ENCODE data around the gene CLSTN3. TPM values are rescaled to one million over a fixed set of nuclear protein-coding genes. Genes with fewer than 3 reads are reported as not detected.

CLSTN3 gene
- total RNA-seq, 1 donor, result 7.6 TPM

DNA sequence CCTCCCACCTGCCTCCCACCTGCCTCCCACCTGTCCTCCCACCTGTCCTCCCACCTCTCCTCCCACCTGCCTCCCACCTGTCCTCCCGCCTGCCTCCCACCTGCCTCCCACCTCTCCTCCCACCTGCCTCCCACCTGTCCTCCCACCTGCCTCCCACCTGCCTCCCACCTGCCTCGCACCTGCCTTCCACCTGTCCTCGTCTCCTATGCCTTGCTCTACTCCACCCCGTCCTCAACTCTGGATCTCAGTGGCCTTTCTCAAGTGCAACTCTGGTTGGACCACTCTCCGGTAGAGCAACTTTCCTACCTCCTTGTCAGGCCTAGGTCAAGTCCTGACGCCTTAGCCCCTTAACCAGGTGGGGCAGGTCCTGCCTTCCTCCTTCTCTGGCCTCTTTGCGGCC, 30.0 kb downstream of the CLSTN3 start:
- TF ChIP-seq, protein P1, sequence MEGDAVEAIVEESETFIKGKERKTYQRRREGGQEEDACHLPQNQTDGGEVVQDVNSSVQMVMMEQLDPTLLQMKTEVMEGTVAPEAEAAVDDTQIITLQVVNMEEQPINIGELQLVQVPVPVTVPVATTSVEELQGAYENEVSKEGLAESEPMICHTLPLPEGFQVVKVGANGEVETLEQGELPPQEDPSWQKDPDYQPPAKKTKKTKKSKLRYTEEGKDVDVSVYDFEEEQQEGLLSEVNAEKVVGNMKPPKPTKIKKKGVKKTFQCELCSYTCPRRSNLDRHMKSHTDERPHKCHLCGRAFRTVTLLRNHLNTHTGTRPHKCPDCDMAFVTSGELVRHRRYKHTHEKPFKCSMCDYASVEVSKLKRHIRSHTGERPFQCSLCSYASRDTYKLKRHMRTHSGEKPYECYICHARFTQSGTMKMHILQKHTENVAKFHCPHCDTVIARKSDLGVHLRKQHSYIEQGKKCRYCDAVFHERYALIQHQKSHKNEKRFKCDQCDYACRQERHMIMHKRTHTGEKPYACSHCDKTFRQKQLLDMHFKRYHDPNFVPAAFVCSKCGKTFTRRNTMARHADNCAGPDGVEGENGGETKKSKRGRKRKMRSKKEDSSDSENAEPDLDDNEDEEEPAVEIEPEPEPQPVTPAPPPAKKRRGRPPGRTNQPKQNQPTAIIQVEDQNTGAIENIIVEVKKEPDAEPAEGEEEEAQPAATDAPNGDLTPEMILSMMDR (IDR thresholded peaks at IDR 0.05; ENCODE audit: extremely low read depth, low read depth, low read length), result no peak
- Histone ChIP-seq H3K79me2 (ENCODE audit: insufficient read depth, low read length) (no peaks in the 10 kb centered on the region), H3K4me1 (ENCODE audit: insufficient read depth, low read length) (no peaks in the 10 kb centered on the region), H3K36me3 (ENCODE audit: insufficient read depth, low read length) (no peaks in the 10 kb centered on the region), H3K4me3 (ENCODE audit: insufficient read depth, low read length) (no peak overlapping the region), H3K4me2 (ENCODE audit: insufficient read depth, low read length) (no peak overlapping the region), H3K9me3 (ENCODE audit: low read depth, low read length) (no peaks in the 10 kb centered on the region), H3K27ac (ENCODE audit: low read depth, low read length) (no peak overlapping the region), H3K27me3 (ENCODE audit: insufficient read depth, low read length) (peaks cover 11% of the 10 kb centered on the region), H4K20me1 (ENCODE audit: insufficient read depth, low read length) (no peaks in the 10 kb centered on the region), H2AFZ (ENCODE audit: low read length) (no peak overlapping the region)
- DNase-seq (ENCODE audit: insufficient read length, low spot score, missing footprints), result peak; percentile 82

DNA sequence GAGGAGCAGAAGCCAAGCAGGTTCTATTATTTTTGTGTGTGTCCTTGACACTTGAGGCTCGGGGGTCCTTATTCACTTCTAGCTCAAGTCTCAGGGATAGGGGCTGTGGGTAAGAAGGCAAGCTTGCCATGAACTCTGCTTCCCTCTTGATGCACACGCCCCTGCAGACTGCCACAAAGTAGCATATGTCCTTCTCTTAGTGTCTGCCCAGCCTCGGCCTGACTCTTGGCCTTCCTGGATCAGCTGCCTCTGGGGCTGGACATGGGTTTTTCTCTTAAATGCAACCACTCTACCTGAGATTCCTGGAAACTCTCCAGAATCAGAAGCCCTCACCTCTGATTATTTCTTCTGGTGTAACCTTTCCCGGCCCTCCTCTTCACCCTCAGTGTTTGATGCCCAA, 31.2 kb downstream of the CLSTN3 start:
- Histone ChIP-seq H3K27me3 (ENCODE audit: insufficient read depth, low read length) (peaks cover 11% of the 10 kb centered on the region), H3K4me1 (ENCODE audit: insufficient read depth, low read length) (no peaks in the 10 kb centered on the region), H3K79me2 (ENCODE audit: insufficient read depth, low read length) (no peaks in the 10 kb centered on the region), H3K4me2 (ENCODE audit: insufficient read depth, low read length) (no peak overlapping the region), H4K20me1 (ENCODE audit: insufficient read depth, low read length) (no peaks in the 10 kb centered on the region), H3K27ac (ENCODE audit: low read depth, low read length) (no peak overlapping the region), H3K9me3 (ENCODE audit: low read depth, low read length) (no peaks in the 10 kb centered on the region), H2AFZ (ENCODE audit: low read length) (no peak overlapping the region), H3K36me3 (ENCODE audit: insufficient read depth, low read length) (no peaks in the 10 kb centered on the region), H3K4me3 (ENCODE audit: insufficient read depth, low read length) (no peak overlapping the region)
- TF ChIP-seq, protein P1 (IDR thresholded peaks at IDR 0.05; ENCODE audit: extremely low read depth, low read depth, low read length), result no peak
- DNase-seq (ENCODE audit: insufficient read length, low spot score, missing footprints), result peak; percentile 60

DNA sequence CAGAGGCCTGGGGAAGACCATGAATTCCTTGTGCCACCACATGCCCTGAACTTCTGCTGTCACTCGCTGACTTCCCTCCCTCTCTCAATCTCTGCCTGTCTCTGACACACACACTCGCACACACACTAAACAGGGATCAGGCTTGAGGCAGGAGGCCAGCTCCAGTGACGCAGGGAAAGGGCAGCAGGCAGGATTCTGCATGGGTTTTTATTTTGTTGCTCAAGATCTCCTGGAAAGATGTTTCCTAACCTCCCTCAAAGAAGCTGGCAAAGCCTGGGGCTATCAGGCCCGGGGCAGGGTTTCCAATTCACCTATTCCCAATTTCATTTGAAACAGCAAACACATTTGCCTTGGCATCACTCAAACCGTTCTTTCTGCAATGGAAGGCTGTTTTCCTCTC, 31.6 kb downstream of the CLSTN3 start:
- no peaks in the 10 kb centered on the region for H3K36me3 ChIP-seq (ENCODE audit: insufficient read depth, low read length)
- no peaks in the 10 kb centered on the region for H3K79me2 ChIP-seq (ENCODE audit: insufficient read depth, low read length)
- no peak overlapping the region for H3K4me2 ChIP-seq (ENCODE audit: insufficient read depth, low read length)
- H3K27me3 ChIP-seq (ENCODE audit: insufficient read depth, low read length), result peaks cover 11% of the 10 kb centered on the region
- H4K20me1 ChIP-seq (ENCODE audit: insufficient read depth, low read length), result no peaks in the 10 kb centered on the region
- TF ChIP-seq, protein P1 (IDR thresholded peaks at IDR 0.05; ENCODE audit: extremely low read depth, low read depth, low read length), result no peak
- H3K27ac ChIP-seq (ENCODE audit: low read depth, low read length), result no peak overlapping the region
- H3K4me1 ChIP-seq (ENCODE audit: insufficient read depth, low read length), result no peaks in the 10 kb centered on the region
- no peak overlapping the region for H3K4me3 ChIP-seq (ENCODE audit: insufficient read depth, low read length)
- H2AFZ ChIP-seq (ENCODE audit: low read length), result no peak overlapping the region
- DNase-seq (ENCODE audit: insufficient read length, low spot score, missing footprints), result peak; percentile 61
- no peaks in the 10 kb centered on the region for H3K9me3 ChIP-seq (ENCODE audit: low read depth, low read length)

DNA sequence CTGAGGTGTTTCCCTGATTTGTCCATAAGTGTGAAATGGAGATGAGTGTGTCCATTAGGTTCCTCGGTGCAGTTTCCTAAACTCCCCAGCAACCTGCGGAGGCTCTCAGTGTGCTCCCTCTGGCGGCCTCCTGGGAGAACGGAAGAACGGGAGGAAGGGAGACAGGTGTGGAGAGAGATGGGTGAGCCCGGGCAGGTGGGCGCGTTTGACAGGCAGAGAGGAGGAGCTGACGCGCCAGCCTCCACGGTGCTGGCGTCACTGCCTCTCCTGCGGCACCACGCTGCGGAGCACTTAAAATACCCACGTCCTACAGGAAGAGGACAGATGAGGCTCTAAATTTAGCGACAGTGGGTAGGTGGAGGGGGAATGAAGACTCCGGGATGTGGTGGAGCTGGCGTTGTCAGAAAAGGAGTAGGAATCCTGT, 32.5 kb downstream of the CLSTN3 start:
- peaks cover 11% of the 10 kb centered on the region for H3K27me3 ChIP-seq (ENCODE audit: insufficient read depth, low read length)
- H3K36me3 ChIP-seq (ENCODE audit: insufficient read depth, low read length), result no peaks in the 10 kb centered on the region
- no peaks in the 10 kb centered on the region for H3K79me2 ChIP-seq (ENCODE audit: insufficient read depth, low read length)
- peak overlapping the region; percentile 17 for H3K4me3 ChIP-seq (ENCODE audit: insufficient read depth, low read length)
- H2AFZ ChIP-seq (ENCODE audit: low read length), result peak overlapping the region; percentile 28
- H4K20me1 ChIP-seq (ENCODE audit: insufficient read depth, low read length), result no peaks in the 10 kb centered on the region
- H3K4me2 ChIP-seq (ENCODE audit: insufficient read depth, low read length), result no peak overlapping the region
- peak; percentile 88 for DNase-seq (ENCODE audit: insufficient read length, low spot score, missing footprints)
- H3K4me1 ChIP-seq (ENCODE audit: insufficient read depth, low read length), result no peaks in the 10 kb centered on the region
- TF ChIP-seq, protein P1 (IDR thresholded peaks at IDR 0.05; ENCODE audit: extremely low read depth, low read depth, low read length), result peak; percentile 38
- H3K9me3 ChIP-seq (ENCODE audit: low read depth, low read length), result no peaks in the 10 kb centered on the region
- no peak overlapping the region for H3K27ac ChIP-seq (ENCODE audit: low read depth, low read length)

All from osteoblast (primary cell).